COLO829 (cell line): ENCODE data around the gene PEAK1.
A peak's percentile ranks its signal among the peaks of the same experiment; 100 is the strongest.
"Not testable (repeated sequence)": the region's sequence is repeated elsewhere in the genome, so short reads cannot be mapped to it uniquely, and the experiment has no call there.

ENCODE experiments used
- DNase-seq: peaks from one replicate; pipeline ENCODE4 v3.0.0; 2012; ENCODE audit warnings: low spot score

Gene PEAK1

DNA sequence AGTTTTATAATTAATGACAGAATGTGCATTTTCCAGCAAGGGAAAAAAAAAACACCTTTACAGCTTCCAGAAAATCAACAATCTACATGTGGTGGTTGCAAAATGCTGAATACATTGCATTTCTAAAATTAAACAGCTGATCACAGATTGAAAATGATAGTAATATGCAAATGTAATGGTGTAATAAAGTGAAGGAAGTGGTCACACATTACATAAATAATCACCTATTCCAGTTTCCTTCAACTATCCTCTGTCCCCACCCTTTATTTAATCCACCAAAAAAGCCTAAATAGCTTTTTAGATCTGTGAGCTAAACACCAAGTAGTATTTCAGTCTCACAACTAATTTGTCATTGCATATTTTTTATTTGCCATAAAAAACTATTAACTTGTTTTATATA, 110.5 kb downstream of the PEAK1 start:
- no peak for DNase-seq

GRCh38 chr15:77305953-77306352, 114.0 kb downstream of the PEAK1 start:
- DNase-seq, result no peak

- DNase-seq, result no peak
These were observed 123.0 kb downstream of the PEAK1 start for GRCh38 chr15:77296773-77297337.

GRCh38 chr15:77295446-77295845, 124.5 kb downstream of the PEAK1 start:
- DNase-seq, result no peak

DNA sequence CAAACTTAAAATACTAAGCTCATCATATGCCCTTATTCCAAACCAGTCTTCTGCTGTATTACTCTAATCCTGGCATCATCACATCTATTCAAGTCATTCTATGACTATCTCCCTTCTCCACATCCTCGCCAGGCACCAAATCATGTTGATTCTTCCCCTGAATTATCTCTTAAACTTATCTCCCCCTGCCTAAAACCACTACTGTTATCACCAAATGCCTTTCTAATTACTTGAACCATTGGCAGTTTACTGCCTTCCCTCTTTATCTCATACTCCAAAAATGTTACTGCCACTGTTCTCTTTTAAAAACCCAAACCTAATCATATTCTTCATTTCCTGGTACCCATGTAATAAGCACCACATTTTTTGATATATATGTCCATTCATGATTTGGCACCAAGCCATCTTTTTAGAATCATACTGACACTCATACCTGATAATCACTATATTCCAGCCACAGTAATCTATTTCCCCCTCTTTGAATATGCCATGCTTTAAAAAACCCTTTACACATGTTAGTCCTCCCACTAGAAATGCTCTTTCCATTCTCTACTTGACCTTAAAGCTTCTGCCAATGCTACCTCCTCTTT, 126.8 kb downstream of the PEAK1 start:
- no peak for DNase-seq

GRCh38 chr15:77291107-77291506, 128.8 kb downstream of the PEAK1 start:
- DNase-seq, result no peak

DNA sequence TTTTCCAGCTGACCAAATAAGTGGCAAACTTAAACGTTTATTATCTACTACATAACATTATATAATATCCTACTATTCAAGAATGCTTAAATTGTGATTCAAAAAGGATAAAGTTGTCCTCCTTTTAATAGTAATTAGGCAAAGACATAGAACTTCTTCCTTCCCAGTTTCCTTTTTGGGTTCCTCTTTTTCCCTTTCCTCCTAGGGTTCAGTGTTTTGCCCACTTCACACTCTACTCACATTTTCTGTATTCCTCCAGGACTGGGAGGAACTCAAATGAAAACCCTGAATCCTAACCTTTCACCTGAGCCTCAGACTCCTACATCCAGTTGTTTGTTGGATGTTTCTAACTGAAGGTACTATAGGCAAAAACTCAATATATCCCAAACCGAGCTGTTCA, 132.5 kb downstream of the PEAK1 start:
- no peak for DNase-seq

DNA sequence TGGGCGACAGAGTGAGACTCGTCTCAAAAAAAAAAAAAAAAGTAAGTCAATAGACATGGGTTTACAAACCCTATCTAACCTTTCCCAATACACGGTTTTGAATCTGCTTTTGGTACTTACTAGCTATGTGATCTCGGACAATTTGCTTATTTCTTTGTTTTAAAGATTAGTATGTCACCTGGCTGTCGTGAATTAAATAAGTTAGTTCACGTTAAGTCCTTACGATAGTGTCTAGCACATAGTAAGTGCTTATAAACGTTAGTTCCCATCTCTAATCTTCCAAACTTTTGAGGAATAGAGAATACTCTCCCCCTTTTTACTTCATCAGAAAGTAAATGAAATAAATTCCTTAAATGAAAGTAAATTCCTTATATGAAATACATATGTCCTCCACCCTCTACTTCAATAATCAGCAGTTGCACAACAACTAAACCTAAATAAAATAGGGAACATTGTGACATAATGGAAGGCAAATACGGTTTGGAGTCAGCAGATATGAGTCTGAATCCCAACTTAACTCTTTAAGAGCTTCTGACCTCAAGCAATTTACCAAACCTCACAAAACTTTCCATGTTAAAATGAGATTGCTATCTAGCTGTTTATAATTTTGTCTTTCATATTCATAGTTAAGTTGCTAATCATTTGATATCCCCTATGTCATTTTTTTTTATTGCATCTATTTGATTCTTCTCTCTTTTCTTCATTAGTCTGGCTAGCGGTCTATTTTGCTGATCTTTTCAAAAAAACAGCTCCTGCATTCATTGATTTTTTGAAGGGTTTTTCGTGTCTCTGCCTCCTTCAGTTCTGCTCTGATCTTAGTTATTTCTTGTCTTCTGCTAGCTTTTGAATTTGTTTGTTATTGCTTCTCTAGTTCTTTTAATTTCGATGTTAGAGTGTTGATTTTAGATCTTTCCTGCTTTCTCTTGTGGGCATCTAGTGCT, 134.6 kb downstream of the PEAK1 start:
- DNase-seq, result no peak

GRCh38 chr15:77282333-77282732, 137.6 kb downstream of the PEAK1 start:
- DNase-seq, result peak; percentile 24

GRCh38 chr15:77276943-77277342, 143.0 kb downstream of the PEAK1 start:
- DNase-seq, result no peak

GRCh38 chr15:77276096-77276495, 143.8 kb downstream of the PEAK1 start:
- DNase-seq, result no peak

DNA sequence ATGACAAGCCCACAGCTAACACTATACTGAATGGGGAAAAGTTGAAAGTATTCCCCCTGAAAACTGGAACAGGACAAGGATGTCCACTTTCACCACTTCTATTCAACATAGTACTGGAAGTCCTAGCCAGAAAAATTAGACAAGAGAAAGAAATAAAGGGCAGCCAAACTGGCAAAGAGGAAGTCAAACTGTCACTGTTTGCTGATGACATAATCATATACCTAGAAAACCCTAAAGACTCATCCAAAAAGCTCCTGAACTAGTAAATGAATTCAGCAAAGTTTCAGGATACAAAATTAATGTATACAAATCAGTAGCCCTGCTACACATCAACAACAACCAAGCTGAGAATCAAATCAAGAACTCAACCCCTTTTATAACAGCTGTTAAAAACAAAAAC, 146.8 kb downstream of the PEAK1 start:
- not testable (repeated sequence) for DNase-seq

DNA sequence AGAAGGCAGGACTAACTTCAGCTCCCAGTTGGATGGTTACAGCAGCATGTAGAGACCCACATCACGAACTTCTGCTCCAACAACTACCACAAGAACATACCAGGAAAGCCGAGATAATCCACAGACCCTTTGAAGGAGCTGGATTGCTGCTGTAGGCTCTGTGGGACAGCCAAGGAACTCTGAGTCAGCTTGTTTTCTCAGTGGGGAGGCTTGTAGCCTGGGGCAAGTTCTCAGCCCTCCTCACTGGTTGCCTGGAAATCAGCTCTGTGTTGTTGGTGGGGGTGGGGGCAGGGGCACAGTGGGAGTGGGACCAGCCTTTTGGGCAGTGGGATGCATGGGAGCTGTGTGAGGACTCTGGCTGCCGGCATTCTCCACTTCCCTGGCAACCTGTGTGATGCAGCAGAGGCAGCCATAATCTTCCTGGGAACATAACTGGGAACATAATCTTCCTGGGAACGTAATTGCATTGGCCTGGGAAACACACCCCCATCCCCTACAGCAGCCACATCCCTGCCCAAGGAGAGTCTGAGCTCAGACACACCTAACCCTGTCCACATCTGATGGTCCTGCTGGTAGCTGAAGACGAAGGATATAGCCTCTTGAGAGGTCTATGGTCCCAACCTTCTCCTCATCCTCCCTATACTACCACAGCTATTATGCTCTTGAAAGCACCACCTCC, 153.1 kb downstream of the PEAK1 start:
- no peak for DNase-seq

GRCh38 chr15:77255385-77255784, 164.5 kb downstream of the PEAK1 start:
- DNase-seq, result no peak

DNA sequence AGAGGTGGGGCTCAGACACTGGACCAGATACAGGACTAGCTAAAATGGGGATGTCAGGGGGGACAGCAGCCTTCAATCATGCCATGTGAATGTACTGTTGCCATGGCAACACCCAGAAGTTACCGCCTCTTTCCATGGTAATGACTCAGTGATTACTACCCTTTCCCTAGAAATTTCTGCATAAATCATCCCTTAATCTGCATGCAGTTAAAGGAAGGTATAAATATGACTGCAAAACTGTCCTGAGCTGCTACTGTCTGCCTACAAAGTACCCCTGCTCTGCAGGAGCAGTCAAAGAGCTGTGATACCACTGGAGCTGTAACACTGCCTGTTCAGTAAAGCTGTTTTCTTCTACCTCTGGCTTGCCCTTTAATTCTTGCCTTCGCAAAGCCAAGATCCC, 168.2 kb downstream of the PEAK1 start:
- no peak for DNase-seq

DNA sequence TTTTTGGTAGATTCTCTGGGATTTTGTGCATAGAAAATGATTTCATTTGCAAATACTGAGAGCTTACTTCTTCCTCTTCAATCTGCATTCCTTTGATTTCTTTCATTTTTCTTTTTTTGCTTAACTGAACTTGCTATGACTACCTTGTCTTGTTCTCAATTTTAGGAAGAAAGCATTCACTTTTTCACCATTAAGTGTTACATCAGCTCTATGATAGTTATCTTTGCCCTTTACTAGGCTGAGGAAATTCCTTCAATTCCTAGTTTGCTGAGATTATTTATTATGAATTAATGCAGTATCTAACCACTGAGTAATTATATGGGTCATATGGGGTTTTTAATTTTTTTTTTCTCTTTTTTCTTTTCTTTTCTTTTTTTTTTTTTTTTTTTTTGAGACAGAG, 172.8 kb downstream of the PEAK1 start:
- no peak for DNase-seq

DNA sequence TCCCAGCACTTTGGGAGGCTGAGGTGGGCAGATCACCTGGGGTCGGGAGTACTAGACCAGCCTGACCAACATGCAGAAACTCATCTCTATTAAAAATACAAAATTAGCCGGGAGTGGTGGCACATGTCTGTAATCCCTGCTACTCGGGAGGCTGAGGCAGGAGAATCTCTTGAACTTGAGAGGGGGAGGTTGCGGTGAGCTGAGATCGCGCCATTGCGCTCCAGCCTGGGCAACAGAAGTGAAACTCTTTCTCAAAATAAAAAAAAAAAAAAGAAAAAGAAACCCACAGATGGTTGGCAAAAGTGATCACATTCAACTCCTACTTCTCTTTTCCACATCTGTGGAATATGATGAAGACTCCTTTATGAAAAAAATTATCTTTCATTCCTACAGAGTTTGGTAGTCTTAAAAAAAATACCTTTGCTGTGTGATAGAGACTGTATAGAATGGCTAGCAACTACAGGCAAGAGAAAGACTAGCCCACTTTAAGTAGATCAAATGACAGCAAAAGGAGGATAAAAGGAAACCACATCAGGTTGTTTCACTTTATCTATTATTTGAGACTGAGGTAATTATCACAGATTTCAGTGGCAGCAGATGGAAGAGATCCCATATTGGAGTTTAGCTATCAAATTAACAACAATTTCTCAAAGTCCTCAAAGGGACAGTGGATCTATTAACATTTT, 176.0 kb downstream of the PEAK1 start:
- DNase-seq, result no peak

GRCh38 chr15:77243135-77243534, 176.8 kb downstream of the PEAK1 start:
- DNase-seq, result no peak

- no peak for DNase-seq
These were observed 179.9 kb downstream of the PEAK1 start for GRCh38 chr15:77239882-77240608.

GRCh38 chr15:77235566-77235965, 184.3 kb downstream of the PEAK1 start:
- no peak for DNase-seq

- DNase-seq, result no peak
These were observed 191.1 kb downstream of the PEAK1 start for GRCh38 chr15:77228828-77229227.
